ENCODE data around the gene CPN1.

DNA sequence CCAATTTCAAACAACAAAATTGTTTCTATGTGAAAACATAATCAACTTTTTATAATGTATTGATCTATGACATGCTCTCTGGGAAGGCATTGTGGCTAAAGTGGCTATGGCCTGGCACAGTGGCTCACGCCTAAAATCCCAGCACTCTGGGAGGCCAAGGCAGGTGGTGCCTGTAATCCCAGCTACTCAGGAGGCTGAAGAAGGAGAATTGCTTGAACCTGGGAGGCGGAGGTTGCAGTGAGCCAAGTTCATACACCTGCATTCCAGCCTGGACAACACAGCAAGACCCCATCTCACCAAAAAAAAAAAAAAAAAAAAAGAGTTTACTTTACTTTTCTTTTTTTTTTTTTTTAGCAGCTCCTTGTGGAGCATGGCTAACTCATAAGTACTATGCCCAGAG is 38.9 kb upstream of the CPN1 start:
- TF ChIP-seq CTCF (IDR thresholded peaks at IDR 0.05) (no peak), EP300 (IDR thresholded peaks at IDR 0.05) (no peak)

All from stomach (tissue), 4 donors.